ENCODE results near the gene COL15A1. TPM values are rescaled to one million over a fixed set of nuclear protein-coding genes. Genes with fewer than 3 reads are reported as not detected.

Gene COL15A1
- total RNA-seq, 4 donors from 2014 or later: 25.8 to 55.3 (median 36.0) TPM

DNA sequence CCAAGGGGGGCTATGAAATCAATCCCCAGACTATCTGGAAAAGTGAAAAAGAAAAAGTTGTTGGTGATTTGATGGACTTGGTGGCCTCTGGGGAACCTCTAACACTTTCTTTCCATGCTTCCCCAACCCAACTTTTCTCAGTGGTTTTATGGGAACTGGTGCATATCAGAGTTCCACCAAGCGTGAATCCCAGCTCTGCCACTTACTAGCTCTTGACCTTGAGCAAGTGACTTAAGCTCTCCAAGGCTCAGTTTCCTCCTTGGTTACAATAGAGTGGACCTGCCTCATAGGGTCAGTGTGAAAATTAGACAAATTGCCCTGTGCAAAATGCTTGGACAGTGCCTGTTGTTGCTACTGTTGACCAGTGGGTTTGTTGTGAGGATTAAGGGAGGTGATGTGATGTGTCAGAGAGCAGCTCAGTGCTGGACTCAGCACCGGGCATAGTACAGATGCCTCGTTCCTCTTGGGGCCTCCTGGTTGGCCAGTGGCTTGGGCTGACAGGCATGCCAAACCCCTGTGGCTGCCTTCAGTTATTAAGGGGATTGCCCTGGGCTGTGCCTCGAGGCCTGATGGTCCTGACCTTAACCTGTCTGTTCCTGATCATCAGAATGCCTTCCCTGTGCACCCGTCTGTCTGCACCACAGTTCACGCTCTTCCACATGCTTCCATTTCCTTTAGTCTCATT is 49.3 kb downstream of the COL15A1 start:
- Histone ChIP-seq H3K27ac (no peak overlapping the region), H3K4me3 (no peak overlapping the region), H3K27me3 (no peaks in the 10 kb centered on the region), H3K9me3 (no peaks in the 10 kb centered on the region), H3K4me1 (peaks cover 0 to 62% (median 9%) of the 10 kb centered on the region in 4 donors), H3K36me3 (peaks cover 0 to 14% (median 0%) of the 10 kb centered on the region in 3 donors)
- TF ChIP-seq POLR2A (IDR thresholded peaks at IDR 0.05): no peak
- TF ChIP-seq, protein P1, sequence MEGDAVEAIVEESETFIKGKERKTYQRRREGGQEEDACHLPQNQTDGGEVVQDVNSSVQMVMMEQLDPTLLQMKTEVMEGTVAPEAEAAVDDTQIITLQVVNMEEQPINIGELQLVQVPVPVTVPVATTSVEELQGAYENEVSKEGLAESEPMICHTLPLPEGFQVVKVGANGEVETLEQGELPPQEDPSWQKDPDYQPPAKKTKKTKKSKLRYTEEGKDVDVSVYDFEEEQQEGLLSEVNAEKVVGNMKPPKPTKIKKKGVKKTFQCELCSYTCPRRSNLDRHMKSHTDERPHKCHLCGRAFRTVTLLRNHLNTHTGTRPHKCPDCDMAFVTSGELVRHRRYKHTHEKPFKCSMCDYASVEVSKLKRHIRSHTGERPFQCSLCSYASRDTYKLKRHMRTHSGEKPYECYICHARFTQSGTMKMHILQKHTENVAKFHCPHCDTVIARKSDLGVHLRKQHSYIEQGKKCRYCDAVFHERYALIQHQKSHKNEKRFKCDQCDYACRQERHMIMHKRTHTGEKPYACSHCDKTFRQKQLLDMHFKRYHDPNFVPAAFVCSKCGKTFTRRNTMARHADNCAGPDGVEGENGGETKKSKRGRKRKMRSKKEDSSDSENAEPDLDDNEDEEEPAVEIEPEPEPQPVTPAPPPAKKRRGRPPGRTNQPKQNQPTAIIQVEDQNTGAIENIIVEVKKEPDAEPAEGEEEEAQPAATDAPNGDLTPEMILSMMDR (IDR thresholded peaks at IDR 0.05): no peak
- no peak for TF ChIP-seq EP300 (IDR thresholded peaks at IDR 0.05)
- WGBS, 2 donors: 78 to 81% methylated on average over 6 of the region's 6 CpGs
- no peak for DNase-seq (ENCODE audit: low spot score in 2 of 2)

DNA sequence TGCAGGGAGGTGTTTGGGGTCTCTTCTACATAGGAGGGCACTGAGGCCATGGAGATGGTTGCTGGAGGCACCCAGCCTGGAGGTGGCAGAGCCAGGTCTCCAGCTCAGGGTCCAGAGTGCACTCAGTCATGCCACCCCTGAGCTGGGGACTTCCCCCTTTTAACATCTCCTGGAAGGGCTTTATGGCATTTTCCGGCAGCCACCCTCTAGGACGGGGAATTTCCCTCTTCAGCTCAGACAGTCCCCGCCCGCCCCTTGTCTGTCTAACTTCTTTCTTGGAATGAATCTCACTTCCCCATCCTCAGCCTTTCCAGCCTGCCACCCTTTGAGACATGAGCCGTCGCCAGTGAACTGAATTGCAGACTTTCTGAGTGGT is 49.9 kb downstream of the COL15A1 start:
- no peak overlapping the region for H3K27ac ChIP-seq
- H3K4me1 ChIP-seq: peaks cover 0 to 62% (median 10%) of the 10 kb centered on the region in 4 donors
- TF ChIP-seq EP300 (IDR thresholded peaks at IDR 0.05): no peak
- TF ChIP-seq, protein P1 (IDR thresholded peaks at IDR 0.05): no peak
- TF ChIP-seq POLR2A (IDR thresholded peaks at IDR 0.05): no peak
- no peaks in the 10 kb centered on the region for H3K27me3 ChIP-seq
- peaks cover 0 to 14% (median 0%) of the 10 kb centered on the region in 3 donors for H3K36me3 ChIP-seq
- DNase-seq (ENCODE audit: low spot score in 2 of 2): no peak
- no peaks in the 10 kb centered on the region for H3K9me3 ChIP-seq
- 55 to 58% methylated on average over 6 of the region's 6 CpGs for WGBS, 2 donors
- H3K4me3 ChIP-seq: no peak overlapping the region

DNA sequence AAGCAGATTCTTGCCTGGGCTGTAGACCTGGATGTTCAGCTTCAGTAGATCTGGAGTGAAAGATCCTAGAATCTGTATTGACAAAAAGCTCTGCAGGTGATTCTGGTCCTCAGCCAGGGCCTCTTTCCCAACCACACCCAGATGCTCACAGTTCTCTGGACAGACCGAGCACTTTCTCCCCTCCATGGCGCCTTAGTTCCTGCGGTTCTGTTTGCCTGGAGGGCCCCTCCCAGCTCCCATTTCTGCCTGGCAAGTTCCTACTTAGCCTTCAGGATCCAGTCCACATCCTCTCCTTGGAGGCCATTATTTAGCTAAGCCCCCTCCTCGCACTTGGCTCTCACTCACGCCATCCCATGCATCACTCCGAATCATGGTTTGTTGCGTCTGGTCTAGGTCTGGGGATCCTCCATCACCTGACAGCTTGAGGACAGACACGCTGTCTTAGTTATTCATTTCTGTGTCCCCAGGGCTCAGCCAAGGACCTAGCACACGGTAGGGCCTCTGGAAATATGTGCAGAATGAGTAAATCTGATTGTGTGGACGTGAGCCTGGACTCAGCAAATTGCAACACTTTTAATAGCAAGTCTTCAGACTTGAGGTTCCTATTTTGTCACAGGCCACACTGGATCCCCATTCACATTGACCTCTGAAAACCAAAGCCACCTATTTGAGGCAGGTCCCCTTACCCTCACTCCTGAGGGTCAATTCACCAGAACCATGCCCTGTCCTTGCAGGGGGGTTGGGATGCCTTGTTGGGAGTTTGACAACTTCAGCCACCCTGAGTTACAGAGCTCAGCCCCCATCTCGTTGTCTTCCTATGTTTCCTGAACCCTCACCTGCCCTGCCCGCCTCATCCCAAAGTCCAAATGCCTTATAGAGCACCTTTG is 50.7 kb downstream of the COL15A1 start:
- no peaks in the 10 kb centered on the region for H3K27me3 ChIP-seq
- H3K9me3 ChIP-seq: no peaks in the 10 kb centered on the region
- WGBS, 2 donors: 82 to 85% methylated on average over 12 of the region's 12 CpGs
- peaks cover 0 to 66% (median 17%) of the 10 kb centered on the region in 4 donors for H3K4me1 ChIP-seq
- DNase-seq (ENCODE audit: low spot score in 2 of 2): no peak
- peaks cover 0 to 14% (median 0%) of the 10 kb centered on the region in 3 donors for H3K36me3 ChIP-seq
- peak overlapping the region in 1 of 4 donors; percentile 23 for H3K27ac ChIP-seq
- H3K4me3 ChIP-seq: no peak overlapping the region
- TF ChIP-seq EP300 (IDR thresholded peaks at IDR 0.05) (no peak), POLR2A (IDR thresholded peaks at IDR 0.05) (no peak)
- TF ChIP-seq, protein P1 (IDR thresholded peaks at IDR 0.05): no peak

DNA sequence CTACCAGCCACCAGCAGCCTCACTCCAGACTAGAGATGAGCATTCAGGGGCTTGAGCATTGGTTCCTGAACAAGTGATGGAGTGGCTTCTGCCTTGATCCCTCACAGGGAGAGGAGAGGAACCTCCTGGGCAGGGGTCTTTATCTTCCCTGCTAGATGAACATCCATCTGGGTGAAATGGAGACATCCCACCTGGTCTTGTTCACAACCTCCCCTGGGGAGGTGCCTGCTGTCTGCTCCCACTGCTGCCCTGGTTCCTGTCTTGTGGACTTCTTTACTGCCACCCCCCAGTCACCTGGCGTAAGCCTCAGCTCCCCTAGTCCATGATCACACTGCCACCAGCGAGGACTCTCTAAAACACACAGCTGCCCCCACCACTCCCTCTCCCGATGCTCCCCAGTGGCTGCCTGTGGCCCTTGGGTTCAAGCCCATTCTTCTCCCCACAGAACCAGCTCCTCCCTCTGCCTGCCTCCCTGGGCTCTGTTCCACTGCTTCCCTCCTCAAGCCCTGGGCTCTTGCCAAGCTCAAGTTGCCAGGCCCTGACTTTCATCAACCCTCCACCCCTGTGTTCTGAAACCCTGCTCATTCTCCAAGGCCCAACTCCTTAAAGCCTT is 51.5 kb downstream of the COL15A1 start:
- peak overlapping the region in 2 of 4 donors; percentile 23 to 29 for H3K27ac ChIP-seq
- H3K27me3 ChIP-seq: no peaks in the 10 kb centered on the region
- DNase-seq (ENCODE audit: low spot score in 2 of 2): no peak
- WGBS, 2 donors: 43 to 50% methylated on average over 3 of the region's 3 CpGs
- peaks cover 0 to 64% (median 17%) of the 10 kb centered on the region in 4 donors for H3K4me1 ChIP-seq
- peaks cover 0 to 14% (median 0%) of the 10 kb centered on the region in 3 donors for H3K36me3 ChIP-seq
- H3K9me3 ChIP-seq: no peaks in the 10 kb centered on the region
- TF ChIP-seq EP300 (IDR thresholded peaks at IDR 0.05) (no peak), POLR2A (IDR thresholded peaks at IDR 0.05) (no peak)
- TF ChIP-seq, protein P1 (IDR thresholded peaks at IDR 0.05): no peak
- H3K4me3 ChIP-seq: no peak overlapping the region

All from tibial nerve (tissue), 4 donors.